ENCODE measurements around the gene PALLD. TPM values are rescaled to one million over a fixed set of nuclear protein-coding genes. Genes with fewer than 3 reads are reported as not detected.

The PALLD gene
- total RNA-seq, 1 donor from 2014 or later, result 12.1 TPM

DNA sequence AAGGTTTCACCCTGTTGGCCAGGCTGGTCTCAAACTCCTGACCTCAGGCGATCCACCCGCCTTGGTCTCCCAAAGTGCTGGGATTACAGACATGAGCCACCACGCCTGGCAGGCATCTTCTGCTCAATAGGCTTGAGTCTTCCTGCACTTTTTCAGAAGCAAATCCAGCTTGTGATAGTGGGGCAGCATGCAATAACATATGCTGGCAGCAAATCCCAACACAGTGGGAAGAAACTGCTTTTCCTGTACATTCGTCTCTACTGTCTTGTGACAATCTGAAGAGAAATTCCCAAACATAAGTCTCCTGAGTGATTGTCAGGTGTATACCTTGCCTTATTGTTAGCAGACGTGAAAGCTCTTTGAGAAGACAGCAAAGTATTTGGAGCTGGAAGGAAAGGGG, 145.7 kb downstream of the PALLD start:
- intact Hi-C loops (cut with micrococcal nuclease), result no loop called here

- intact Hi-C loops (cut with micrococcal nuclease), result no loop called here
These were observed 146.4 kb downstream of the PALLD start for GRCh38 chr4:168643111-168643795.

GRCh38 chr4:168643796-168644159, 146.9 kb downstream of the PALLD start:
- intact Hi-C loops (cut with micrococcal nuclease), result no loop called here

DNA sequence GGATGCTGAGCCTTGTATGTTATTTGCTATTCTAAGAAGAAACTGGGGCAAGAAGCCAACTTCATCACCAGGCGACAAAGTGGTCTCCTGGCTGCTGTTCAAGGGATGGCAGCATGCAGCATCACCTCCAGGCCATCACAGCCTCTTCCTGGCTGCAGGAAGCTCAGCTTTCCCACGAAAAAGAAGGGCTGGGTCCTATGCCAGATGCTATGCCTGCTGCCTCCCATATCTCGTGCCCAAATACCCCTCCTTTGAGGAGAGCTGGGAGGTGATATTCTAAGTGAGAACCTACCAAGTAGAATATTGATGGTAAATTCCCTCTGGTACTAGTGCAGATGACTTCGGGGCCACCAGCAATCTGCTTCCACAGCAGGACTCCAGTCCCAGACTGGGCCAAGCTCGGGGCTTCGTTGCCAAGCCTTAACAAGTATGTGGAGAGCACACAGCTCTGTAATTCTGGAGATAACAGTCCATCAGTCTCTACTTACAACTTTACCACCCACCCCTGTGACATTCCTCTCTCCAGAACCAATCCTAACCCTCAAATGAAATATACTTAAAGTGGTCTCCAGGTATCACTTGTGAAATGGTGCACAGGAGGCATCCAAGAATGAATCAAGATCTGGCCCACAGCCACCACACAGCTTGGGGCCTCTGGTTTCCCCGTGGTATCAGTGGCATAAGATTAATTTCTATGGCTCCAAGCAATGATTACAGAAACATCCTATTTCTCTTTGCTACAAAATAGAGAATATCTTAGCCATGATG, 149.3 kb downstream of the PALLD start:
- intact Hi-C loops (cut with micrococcal nuclease), result no loop called here

DNA sequence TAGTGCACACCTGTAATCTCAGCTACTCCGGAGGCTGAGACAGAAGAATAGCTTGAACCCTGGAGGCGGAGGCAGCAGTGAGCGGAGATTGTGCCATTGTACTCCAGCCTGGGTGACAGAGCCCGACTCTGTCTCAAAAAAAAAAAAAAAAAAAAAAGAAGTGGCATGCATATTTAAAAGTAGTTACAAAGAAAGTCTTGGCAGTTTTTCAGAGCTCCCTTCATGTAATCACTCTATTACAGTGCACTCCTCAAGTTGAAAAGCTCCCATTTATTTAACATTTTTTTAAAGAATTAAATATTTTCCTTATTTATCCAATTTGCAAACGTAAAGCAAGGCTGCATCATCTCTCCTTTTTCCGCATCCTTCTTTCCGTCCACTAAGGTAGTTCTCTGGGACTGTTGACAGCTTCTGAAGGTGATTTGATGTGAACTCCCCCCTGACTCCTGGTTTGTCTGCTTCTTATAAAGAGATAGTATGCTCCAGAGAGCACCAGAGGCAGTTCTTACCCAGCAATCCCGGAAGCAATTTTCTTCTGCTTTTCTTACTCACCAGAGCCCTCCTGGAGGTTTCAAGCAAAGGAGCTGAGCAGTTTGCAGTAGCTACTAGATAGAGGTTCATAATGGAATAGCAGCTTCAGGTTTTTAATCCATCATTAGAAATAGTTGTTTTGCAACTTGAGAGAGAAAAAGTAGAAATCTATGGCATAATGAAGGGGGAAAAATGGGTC, 151.0 kb downstream of the PALLD start:
- intact Hi-C loops (cut with micrococcal nuclease), result no loop called here

- intact Hi-C loops (cut with micrococcal nuclease), result no loop called here
These were observed 151.6 kb downstream of the PALLD start for GRCh38 chr4:168648494-168648893.

- intact Hi-C loops (cut with micrococcal nuclease), result no loop called here
These were observed 152.1 kb downstream of the PALLD start for GRCh38 chr4:168648929-168649328.

- intact Hi-C loops (cut with micrococcal nuclease), result no loop called here
These were observed 154.5 kb downstream of the PALLD start for GRCh38 chr4:168651374-168651773.

DNA sequence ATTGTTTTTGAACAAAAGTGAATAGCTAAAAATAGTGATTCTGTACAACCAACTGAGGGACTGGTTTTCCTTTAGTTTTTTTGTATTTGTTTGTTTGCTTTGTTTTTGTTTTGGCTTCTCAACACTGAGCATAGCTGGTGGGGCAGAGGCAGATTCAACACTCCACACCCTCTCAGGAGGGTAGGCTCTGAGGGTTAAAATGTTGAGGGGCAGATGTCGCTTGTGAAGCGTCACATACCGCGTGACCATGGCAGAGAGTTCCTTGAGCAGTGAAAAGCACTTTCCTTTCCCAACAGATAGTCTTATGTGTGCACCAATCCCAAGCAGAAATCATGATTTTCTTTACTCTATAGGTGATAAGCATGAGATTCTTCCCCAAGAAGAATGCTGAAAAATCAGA, 155.0 kb downstream of the PALLD start:
- intact Hi-C loops (cut with micrococcal nuclease), result no loop called here

DNA sequence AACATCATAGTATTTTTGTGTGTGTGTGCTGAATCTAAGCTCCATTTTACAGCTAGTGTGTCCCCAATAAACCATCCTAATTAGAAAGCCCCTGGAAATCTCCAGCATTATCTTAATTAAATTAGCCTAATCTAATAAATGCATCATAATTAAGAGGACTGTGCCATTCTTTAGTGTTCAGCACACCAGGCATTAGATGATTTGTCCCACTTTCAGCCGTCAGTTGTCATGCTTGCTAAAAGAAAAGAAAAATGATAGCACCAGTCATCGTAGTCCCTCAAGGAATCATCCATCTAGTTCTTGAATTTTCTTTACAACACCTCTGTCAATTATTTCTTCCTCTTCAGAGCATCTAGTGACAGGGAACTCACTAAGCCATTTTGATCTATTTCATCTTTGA, 155.9 kb downstream of the PALLD start:
- intact Hi-C loops (cut with micrococcal nuclease), result no loop called here

DNA sequence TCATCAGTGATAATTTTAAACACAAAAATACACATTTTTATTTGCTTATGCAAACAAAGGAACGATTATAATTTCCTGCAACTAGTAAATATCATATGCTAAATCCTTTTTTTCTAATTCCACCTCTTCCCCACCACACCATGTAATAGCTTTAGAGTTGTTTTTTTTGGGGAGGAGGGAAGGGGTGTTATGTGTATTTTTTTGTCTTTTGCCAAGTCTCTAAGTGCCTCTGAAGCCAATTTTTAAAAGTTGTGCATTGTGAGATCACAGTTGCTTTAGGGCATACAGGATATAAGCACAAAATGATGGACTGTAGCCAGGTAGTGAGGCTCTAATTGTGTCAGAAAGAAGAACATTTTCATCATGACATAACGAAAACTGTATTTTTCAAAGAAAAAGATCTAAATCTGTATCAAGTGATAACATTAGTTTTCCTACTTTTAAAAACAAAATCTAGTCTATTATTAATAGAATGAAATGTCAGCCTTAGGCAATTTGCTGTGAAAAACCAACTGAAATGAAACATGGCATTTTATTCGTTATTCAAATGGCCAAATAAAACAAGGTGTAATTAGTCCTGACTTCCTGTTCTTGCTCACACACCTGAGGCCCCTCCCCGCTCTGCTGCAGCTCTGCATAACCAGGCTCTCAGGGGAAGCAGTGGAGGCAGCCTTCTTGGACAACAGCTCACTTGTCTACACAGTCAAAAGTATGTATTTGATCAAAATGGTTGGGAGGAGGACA, 157.4 kb downstream of the PALLD start:
- intact Hi-C loops (cut with micrococcal nuclease), result no loop called here

DNA sequence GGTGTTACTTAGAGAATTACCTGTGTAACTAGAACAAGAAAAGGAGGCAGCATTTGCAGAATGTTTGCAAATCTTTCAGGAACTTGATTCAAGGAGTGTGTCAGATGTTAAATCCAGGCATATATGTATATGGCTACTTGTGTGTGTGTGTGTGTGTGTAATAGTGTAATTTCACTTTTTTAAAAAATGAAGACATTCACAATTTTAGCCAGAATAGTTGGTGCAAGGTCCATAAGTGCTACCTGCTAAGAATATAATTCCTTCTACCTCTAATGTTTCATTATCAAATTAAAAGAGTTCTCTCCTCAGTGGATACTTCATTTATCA, 158.0 kb downstream of the PALLD start:
- intact Hi-C loops (cut with micrococcal nuclease), result no loop called here

- intact Hi-C loops (cut with micrococcal nuclease), result no loop called here
These were observed 158.3 kb downstream of the PALLD start for GRCh38 chr4:168655182-168655581.

GRCh38 chr4:168656055-168656660, 159.3 kb downstream of the PALLD start:
- intact Hi-C loops (cut with micrococcal nuclease), result no loop called here

DNA sequence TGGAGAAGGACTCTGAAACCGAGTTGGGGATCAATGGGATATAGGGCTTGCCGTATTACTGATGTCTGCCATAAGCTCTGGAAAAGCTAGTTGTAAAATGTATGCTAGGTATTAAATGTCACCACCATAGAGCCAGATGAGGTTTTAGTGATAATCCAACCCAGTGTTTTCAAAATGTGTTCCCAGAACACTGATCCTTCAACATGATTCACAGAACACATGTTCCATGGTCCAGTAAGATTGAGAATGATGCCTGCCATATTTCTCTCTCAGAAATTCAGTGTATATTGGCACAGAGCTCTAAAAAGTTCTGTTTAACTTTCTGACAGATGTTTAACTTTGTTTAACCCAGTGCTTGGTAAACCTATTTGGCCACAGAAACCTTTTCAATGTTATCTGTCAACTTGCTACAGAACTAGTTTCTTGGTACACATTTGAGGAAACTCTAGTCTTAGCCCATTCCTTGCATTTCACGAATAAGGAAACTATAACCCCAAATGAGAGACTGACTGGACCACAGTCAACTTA, 160.2 kb downstream of the PALLD start:
- intact Hi-C loops (cut with micrococcal nuclease), result no loop called here

DNA sequence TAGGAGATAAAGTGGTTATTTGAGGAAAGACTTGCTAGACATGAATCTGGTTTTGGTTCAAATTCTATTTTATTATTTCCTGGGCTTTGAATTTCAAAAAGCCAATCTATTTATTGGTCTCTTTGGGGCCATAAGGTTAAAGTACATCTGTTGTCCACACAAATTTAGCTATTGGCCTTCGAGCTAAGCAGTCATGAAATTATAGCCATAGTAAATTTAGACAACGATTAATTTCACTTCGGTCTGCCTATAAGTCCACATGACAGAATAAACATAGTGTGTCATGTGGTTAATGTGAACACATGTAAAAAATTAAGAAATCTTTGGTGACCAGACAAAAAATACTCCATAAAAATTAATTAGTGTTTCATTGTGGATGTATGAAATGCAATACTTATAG, 161.9 kb downstream of the PALLD start:
- intact Hi-C loops (cut with micrococcal nuclease), result no loop called here

DNA sequence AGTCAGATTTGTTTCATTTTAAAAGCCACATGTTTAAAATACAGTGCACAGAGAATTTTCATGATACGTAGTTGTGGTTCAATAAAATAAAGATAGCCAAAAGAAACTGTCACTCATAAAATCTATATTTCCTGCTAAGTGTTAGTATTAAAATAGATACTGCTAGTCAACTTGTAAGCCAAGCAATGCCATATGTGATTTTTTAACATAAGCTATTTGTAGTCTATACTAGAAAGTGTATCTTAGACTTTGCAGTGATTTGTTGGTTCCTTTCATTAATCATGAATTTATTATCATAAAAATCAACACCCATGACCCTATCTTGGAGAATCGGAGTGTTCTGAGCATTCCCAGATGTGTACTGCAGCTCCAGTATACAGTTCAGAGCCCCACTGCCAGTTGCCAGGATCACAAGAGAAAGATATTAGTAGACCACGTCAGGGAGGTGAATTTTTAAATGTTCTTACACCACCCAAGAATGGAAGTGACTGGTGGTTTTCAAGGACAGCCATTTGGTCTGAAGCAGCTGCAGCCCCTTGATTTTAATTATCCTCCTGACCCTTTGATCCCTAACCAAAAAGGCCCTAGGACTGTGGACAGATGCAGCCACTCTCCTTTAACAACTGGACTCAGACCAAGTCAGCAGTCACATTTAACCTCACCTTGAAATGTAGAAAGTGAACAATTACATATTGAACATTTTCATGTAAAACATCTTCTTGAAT, 163.1 kb downstream of the PALLD start:
- intact Hi-C loops (cut with micrococcal nuclease), result no loop called here

DNA sequence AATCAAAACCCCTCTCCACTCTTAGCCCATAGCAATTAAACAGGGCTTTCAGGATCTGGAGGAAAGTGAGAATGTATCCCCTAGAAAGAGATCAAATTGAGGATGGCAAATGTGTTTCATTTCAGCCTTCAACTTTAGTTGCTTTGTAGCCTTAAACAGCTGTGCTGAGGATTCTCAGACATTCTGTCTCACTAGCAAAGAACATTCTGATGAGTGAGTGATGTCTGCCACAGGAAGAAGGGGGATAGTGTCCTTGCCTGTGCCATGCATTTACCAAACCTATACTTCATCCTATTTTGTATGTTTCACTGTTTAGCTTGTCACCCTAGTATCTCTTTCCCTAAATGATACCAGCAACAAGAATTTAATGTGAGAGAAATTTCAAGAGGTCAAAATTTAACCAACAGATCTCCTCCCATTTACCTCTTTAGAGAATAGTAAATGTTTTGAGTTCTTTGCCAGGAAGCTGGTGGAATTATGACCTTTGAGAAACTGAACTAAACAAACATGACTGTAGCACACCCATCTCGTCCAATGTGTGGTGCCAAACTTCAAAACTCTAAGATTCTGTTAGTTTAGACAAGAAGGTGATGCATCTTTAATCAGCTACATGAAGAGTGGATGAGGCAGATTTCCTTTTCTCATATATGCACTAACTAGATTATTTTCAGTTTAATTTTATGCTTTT, 165.6 kb downstream of the PALLD start:
- intact Hi-C loops (cut with micrococcal nuclease), result no loop called here

- intact Hi-C loops (cut with micrococcal nuclease), result no loop called here
These were observed 167.5 kb downstream of the PALLD start for GRCh38 chr4:168664242-168664891.

Measured in T-helper 1 cell treated with Interleukin-12 subunit alpha and Interleukin-12 subunit beta and Interleukin-4 antibody, amounts not matched to agents 30 ng/mL and 1 ng/mL, for 36 hours (primary cell).